HepG2 (cell line): Measurements from ENCODE around the gene AP1M1. TPM values are rescaled to one million over a fixed set of nuclear protein-coding genes. Genes with fewer than 3 reads are reported as not detected.

Experiments used
- ARNT ChIP-seq: fragments of 450-650 bp; IDR thresholded peaks from 2 replicates; pipeline ENCODE4 v1.6.1; 2017
- MBNL3 ChIP-seq: fragments of 250-450 bp; sonication (Bioruptor Pico); conservative IDR thresholded peaks from 2 replicates; pipeline ENCODE4 v1.8.0; 2022; ENCODE audit warnings: mild to moderate bottlenecking, inconsistent platforms
- REL ChIP-seq: sonication (generic); formaldehyde crosslinking; conservative IDR thresholded peaks from 2 replicates; pipeline ENCODE4 v1.8.0; 2022; ENCODE audit warnings: mild to moderate bottlenecking, missing genetic modification reagents, moderate library complexity
- REST ChIP-seq, 2 experiments: IDR thresholded peaks; 2 replicates each; pipeline ENCODE4 v1.6.1; 2011 to 2012; ENCODE audit warnings: low read length in 2 of 2, borderline replicate concordance in 1 of 2, low read depth in 1 of 2, mild to moderate bottlenecking in 1 of 2, moderate library complexity in 1 of 2
- RNF2 ChIP-seq: fragments of 450-650 bp; conservative IDR thresholded peaks from 2 replicates; pipeline ENCODE4 v1.6.1; 2016; ENCODE audit warnings: low read depth
- SMYD3 ChIP-seq: sonication (generic); formaldehyde crosslinking; IDR thresholded peaks from 2 replicates; pipeline ENCODE4 v1.8.1; 2023; ENCODE audit warnings: mild to moderate bottlenecking, missing genetic modification reagents
- ZBTB21 ChIP-seq: sonication (generic); formaldehyde crosslinking; IDR thresholded peaks from 2 replicates; pipeline ENCODE4 v1.4.0; 2020; ENCODE audit warnings: missing genetic modification reagents
- ZFP82 ChIP-seq: sonication (generic); formaldehyde crosslinking; IDR thresholded peaks from 2 replicates; pipeline ENCODE4 v1.5.1; 2020; ENCODE audit warnings: mild to moderate bottlenecking, missing genetic modification reagents, borderline replicate concordance
- ZNF33A ChIP-seq: sonication (generic); formaldehyde crosslinking; IDR thresholded peaks from 2 replicates; pipeline ENCODE4 v1.5.1; 2020; ENCODE audit warnings: missing genetic modification reagents, mild to moderate bottlenecking, moderate library complexity, borderline replicate concordance
- polyA plus RNA-seq, 8 experiments: library from polyadenylated mRNA; depleted of rRNA in 3 of 8; stranded (reverse) in 7 of 8; unstranded in 1 of 8; fragments of >200 nt; fragmentation: Illumina TruSeq in 4 of 8; extraction: Trizol in 4 of 8; gene quantifications; 2 replicates each; pipeline versions ENCODE4 v1.2.1 to v1.2.3, GENCODE V29; 2011 to 2016; ENCODE audit warnings: low read depth in 4 of 8, missing spikeins in 1 of 8, mixed read lengths in 1 of 8; ENCODE audit not compliant: insufficient read depth in 1 of 8
- total RNA-seq, 5 experiments: library from RNA; depleted of rRNA; stranded (reverse); fragments of >200 nt; fragmentation: Illumina TruSeq; extraction: Trizol; gene quantifications; 2 replicates each; pipeline ENCODE4 v1.2.3, GENCODE V29; 2016; ENCODE audit warnings: low read depth in 1 of 5
- TF ChIP-seq, protein P1 (sequence below): sonication (generic); formaldehyde crosslinking; IDR thresholded peaks from 2 replicates; pipeline ENCODE4 v1.9.0; 2021; ENCODE audit warnings: missing genetic modification reagents, borderline replicate concordance

Gene AP1M1
- total and polyA plus RNA-seq, 2 of the 13 experiments (the other 11 are each of a cell fraction or from before 2014, with no cell fraction given): 34.4 to 46.1 TPM

DNA sequence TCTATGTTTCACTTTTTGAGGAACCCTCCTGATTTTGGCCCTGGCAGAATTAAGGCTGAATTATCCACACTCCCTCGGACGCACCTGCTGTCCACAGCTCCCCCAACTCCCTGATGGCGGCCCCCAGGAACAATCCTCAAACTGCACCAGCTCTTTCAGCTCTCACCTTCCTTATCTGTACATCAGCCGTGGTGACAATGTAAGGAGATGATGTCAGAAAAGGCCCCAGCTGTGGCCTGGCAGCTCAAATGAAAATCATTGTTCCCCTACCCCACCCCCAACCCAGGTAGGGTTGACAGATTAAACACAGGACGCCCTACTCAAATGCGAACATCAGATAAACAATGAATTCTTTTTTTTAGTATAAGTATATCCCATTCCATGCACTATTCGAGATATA lies 91.9 kb downstream of the AP1M1 start (continued):
- TF ChIP-seq REST (IDR thresholded peaks at IDR 0.05; ENCODE audit: borderline replicate concordance in 1 of 2, low read depth in 1 of 2, low read length in 2 of 2) (no peak), ZBTB21 (CRISPR knock-in tag) (no peak), ARNT (no peak), MBNL3 (CRISPR knock-in tag) (no peak), RNF2 (no peak), SMYD3 (no peak), ZNF33A (CRISPR knock-in tag) (no peak), REL (CRISPR knock-in tag) (no peak), ZFP82 (no peak)
- TF ChIP-seq, protein P1, sequence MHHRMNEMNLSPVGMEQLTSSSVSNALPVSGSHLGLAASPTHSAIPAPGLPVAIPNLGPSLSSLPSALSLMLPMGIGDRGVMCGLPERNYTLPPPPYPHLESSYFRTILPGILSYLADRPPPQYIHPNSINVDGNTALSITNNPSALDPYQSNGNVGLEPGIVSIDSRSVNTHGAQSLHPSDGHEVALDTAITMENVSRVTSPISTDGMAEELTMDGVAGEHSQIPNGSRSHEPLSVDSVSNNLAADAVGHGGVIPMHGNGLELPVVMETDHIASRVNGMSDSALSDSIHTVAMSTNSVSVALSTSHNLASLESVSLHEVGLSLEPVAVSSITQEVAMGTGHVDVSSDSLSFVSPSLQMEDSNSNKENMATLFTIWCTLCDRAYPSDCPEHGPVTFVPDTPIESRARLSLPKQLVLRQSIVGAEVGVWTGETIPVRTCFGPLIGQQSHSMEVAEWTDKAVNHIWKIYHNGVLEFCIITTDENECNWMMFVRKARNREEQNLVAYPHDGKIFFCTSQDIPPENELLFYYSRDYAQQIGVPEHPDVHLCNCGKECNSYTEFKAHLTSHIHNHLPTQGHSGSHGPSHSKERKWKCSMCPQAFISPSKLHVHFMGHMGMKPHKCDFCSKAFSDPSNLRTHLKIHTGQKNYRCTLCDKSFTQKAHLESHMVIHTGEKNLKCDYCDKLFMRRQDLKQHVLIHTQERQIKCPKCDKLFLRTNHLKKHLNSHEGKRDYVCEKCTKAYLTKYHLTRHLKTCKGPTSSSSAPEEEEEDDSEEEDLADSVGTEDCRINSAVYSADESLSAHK (CRISPR knock-in tag): no peak
